DOHH2 (cell line): Measurements from ENCODE around the gene DHRS13.

ENCODE experiments used
- H3F3A ChIP-seq: fragments of 200-600 bp; sonication (generic), shearing (Covaris generic); 2 replicates; pipeline ENCODE4 v1.6.0; 2016; ENCODE audit warnings: antibody characterized with exemption, mild to moderate bottlenecking; ENCODE audit not compliant: control insufficient read depth, insufficient read depth
- H3K27ac ChIP-seq: fragments of 200-600 bp; sonication (generic); 2 replicates; pipeline ENCODE4 v1.5.1; 2014; ENCODE audit warnings: low read depth, mild to moderate bottlenecking, low read length, moderate library complexity
- H3K27me3 ChIP-seq: fragments of 200-600 bp; sonication (generic); 2 replicates; pipeline ENCODE4 v1.6.1; 2014; ENCODE audit warnings: mild to moderate bottlenecking, low read length, mixed read lengths; ENCODE audit not compliant: control insufficient read depth
- H3K36me3 ChIP-seq: fragments of 200-600 bp; sonication (generic); 2 replicates; pipeline ENCODE4 v1.6.1; 2014; ENCODE audit warnings: mild to moderate bottlenecking, low read length, moderate library complexity, mixed read lengths; ENCODE audit not compliant: control insufficient read depth
- H3K4me1 ChIP-seq: fragments of 200-600 bp; sonication (generic); 2 replicates; pipeline ENCODE4 v1.6.1; 2014; ENCODE audit warnings: mild to moderate bottlenecking, low read length, mixed read lengths; ENCODE audit not compliant: control insufficient read depth
- H3K4me2 ChIP-seq: fragments of 200-600 bp; sonication (generic); 2 replicates; pipeline ENCODE4 v1.6.0; 2014; ENCODE audit warnings: mild to moderate bottlenecking, low read length, moderate library complexity
- H3K4me3 ChIP-seq: fragments of 200-600 bp; sonication (generic); 2 replicates; pipeline ENCODE4 v1.5.1; 2014; ENCODE audit warnings: mild to moderate bottlenecking, low read length, mixed read lengths
- H3K79me2 ChIP-seq: fragments of 200-600 bp; sonication (generic); 2 replicates; pipeline ENCODE4 v1.6.1; 2014; ENCODE audit warnings: mild to moderate bottlenecking, low read length, mixed read lengths; ENCODE audit not compliant: control insufficient read depth
- H3K9me2 ChIP-seq: fragments of 200-600 bp; sonication (generic); replicated peaks from 2 replicates; pipeline ENCODE4 v1.6.1; 2014; ENCODE audit warnings: mild to moderate bottlenecking, low read length, mixed read lengths; ENCODE audit not compliant: control insufficient read depth
- H3K9me3 ChIP-seq: fragments of 200-600 bp; sonication (generic); 2 replicates; pipeline ENCODE4 v1.6.1; 2014; ENCODE audit warnings: antibody characterized with exemption, low read length, mixed read lengths; ENCODE audit not compliant: control insufficient read depth, insufficient read depth
- H4K20me1 ChIP-seq: fragments of 200-600 bp; sonication (generic); 2 replicates; pipeline ENCODE4 v1.6.0; 2014; ENCODE audit warnings: low read depth, mild to moderate bottlenecking, antibody characterized with exemption, low read length, moderate library complexity; ENCODE audit not compliant: control insufficient read depth, insufficient read depth
- EZH2phosphoT487 ChIP-seq: fragments of 200-600 bp; sonication (generic); IDR thresholded peaks from 2 replicates; pipeline ENCODE4 v1.6.1; 2017; ENCODE audit warnings: borderline replicate concordance, mild to moderate bottlenecking, antibody characterized with exemption, low read length, moderate library complexity, mixed read lengths
- TF ChIP-seq, protein P1 (sequence below): fragments of 200-600 bp; sonication (generic); IDR thresholded peaks from one replicate; pipeline ENCODE4 v1.5.1; 2014; ENCODE audit warnings: antibody characterized with exemption, mild to moderate bottlenecking, low read depth, low read length; ENCODE audit not compliant: poor library complexity, severe bottlenecking

DHRS13 gene

DNA sequence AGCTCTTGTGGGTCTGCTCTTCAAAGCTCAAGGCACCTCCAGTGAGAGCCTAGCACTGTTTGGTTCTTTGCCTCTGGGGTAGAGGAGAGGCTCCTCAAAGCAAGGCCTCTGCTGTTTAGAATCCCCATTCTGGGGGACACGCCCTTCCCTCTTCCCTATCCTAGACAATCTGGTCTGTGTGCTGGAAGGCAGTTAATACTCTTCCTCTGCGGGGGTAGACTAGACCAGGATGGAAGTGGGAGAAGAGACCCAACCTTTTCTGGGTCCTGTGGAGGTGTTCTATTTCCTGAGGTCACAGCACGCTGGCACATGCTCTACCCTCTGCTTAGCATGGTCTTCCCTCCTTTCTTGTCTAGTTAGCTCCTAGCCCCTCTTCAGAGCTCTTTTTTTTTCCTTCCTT lies 40.3 kb downstream of the DHRS13 start:
- H3F3A ChIP-seq = no peaks in the 10 kb centered on the region
- H3K4me3 ChIP-seq = no peak overlapping the region
- H3K27me3 ChIP-seq = no peaks in the 10 kb centered on the region
- H3K79me2 ChIP-seq = no peaks in the 10 kb centered on the region
- no peak overlapping the region for H3K4me2 ChIP-seq
- no peaks in the 10 kb centered on the region for H3K9me3 ChIP-seq
- peaks cover 27% of the 10 kb centered on the region for H3K36me3 ChIP-seq
- H3K27ac ChIP-seq = no peak overlapping the region
- TF ChIP-seq, protein P1, sequence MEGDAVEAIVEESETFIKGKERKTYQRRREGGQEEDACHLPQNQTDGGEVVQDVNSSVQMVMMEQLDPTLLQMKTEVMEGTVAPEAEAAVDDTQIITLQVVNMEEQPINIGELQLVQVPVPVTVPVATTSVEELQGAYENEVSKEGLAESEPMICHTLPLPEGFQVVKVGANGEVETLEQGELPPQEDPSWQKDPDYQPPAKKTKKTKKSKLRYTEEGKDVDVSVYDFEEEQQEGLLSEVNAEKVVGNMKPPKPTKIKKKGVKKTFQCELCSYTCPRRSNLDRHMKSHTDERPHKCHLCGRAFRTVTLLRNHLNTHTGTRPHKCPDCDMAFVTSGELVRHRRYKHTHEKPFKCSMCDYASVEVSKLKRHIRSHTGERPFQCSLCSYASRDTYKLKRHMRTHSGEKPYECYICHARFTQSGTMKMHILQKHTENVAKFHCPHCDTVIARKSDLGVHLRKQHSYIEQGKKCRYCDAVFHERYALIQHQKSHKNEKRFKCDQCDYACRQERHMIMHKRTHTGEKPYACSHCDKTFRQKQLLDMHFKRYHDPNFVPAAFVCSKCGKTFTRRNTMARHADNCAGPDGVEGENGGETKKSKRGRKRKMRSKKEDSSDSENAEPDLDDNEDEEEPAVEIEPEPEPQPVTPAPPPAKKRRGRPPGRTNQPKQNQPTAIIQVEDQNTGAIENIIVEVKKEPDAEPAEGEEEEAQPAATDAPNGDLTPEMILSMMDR = no peak
- no peak for TF ChIP-seq EZH2phosphoT487
- H4K20me1 ChIP-seq = no peaks in the 10 kb centered on the region
- no peaks in the 10 kb centered on the region for H3K9me2 ChIP-seq
- H3K4me1 ChIP-seq = peaks cover 19% of the 10 kb centered on the region

DNA sequence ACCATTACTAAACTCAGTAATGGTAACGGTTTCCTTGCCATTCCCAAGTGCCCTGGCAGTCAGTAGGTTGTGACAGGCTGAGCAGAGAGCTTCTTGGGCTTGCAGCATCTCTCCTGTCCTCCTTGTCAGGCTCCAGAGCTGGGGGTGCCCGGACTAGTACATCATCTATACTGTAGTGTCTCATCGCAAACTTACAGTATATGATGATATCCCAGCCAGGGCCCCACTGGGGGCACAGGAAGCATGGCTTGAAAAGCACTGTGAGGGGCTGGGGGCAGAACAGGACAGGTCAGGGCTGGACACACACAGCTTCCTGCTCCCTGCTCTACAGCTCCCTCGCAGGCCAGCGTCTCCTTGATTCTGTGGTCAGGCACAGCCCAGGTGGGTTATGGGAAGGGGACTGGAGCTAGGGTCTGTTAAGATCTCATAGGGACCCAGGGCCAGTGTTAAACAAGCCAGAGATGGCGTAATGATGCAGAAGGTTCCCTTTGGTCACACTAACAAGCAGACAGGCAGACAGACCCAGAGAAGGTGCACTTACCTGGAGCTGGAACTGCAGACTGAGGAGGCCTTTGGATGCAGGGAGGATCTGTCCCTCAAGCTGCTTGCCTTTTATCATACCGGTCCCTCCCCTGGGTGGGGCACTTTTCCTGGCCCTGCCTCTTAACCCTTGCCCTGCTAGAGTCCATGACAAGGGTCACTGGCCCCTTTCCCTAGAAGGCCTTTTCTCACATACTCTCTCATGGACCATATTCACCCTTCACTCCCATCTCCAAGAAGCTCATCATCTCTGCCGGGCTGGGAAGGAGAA lies 41.3 kb downstream of the DHRS13 start:
- Histone ChIP-seq H3K9me3 (no peaks in the 10 kb centered on the region), H3K4me1 (peaks cover 17% of the 10 kb centered on the region), H3K36me3 (peaks cover 27% of the 10 kb centered on the region), H3K4me3 (no peak overlapping the region), H3K9me2 (no peaks in the 10 kb centered on the region), H3K27ac (no peak overlapping the region), H3K4me2 (no peak overlapping the region), H3F3A (no peaks in the 10 kb centered on the region), H3K27me3 (no peaks in the 10 kb centered on the region), H3K79me2 (no peaks in the 10 kb centered on the region), H4K20me1 (no peaks in the 10 kb centered on the region)
- no peak for TF ChIP-seq EZH2phosphoT487
- TF ChIP-seq, protein P1 = no peak

DNA sequence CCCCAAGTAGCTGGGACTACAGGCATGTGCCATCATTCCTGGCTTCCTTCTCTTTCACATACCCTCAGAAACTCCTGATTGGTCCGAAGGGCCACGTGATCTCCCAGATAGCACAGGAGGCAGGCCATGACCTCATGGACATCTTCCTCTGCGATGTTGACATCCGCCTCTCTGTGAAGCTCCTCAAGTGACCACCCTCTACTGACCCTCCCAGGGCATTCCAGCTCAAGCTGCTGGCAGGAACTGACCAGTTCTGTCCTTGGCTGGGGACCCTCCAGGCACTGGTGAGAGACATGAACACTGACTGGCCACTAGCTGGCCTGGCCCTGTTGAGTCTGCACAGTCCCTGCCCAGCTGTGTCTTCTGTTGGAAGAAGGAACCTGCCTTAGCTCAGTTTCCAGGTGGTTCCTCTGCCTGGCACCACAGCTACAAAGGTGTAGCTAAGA lies 42.5 kb downstream of the DHRS13 start:
- H3K79me2 ChIP-seq = peaks cover 10% of the 10 kb centered on the region
- no peaks in the 10 kb centered on the region for H3F3A ChIP-seq
- TF ChIP-seq EZH2phosphoT487 = no peak
- TF ChIP-seq, protein P1 = no peak
- H3K27ac ChIP-seq = no peak overlapping the region
- peaks cover 31% of the 10 kb centered on the region for H3K36me3 ChIP-seq
- no peaks in the 10 kb centered on the region for H3K9me2 ChIP-seq
- H3K4me3 ChIP-seq = no peak overlapping the region
- H3K4me1 ChIP-seq = peaks cover 14% of the 10 kb centered on the region
- H3K4me2 ChIP-seq = no peak overlapping the region
- no peaks in the 10 kb centered on the region for H3K9me3 ChIP-seq
- H3K27me3 ChIP-seq = no peaks in the 10 kb centered on the region
- no peaks in the 10 kb centered on the region for H4K20me1 ChIP-seq
